Activated CD4-positive, alpha-beta T cell treated with anti-CD3 and anti-CD28 coated beads for 4 hours (primary cell): ENCODE data around the gene SLC17A7.
"Not testable (repeated sequence)": the region's sequence is repeated elsewhere in the genome, so short reads cannot be mapped to it uniquely, and the experiment has no call there.

Experiments used
- DNase-seq, 2 donors: peaks; one replicate each; pipeline ENCODE4 v3.0.0-alpha.2; 2020

Gene SLC17A7

DNA sequence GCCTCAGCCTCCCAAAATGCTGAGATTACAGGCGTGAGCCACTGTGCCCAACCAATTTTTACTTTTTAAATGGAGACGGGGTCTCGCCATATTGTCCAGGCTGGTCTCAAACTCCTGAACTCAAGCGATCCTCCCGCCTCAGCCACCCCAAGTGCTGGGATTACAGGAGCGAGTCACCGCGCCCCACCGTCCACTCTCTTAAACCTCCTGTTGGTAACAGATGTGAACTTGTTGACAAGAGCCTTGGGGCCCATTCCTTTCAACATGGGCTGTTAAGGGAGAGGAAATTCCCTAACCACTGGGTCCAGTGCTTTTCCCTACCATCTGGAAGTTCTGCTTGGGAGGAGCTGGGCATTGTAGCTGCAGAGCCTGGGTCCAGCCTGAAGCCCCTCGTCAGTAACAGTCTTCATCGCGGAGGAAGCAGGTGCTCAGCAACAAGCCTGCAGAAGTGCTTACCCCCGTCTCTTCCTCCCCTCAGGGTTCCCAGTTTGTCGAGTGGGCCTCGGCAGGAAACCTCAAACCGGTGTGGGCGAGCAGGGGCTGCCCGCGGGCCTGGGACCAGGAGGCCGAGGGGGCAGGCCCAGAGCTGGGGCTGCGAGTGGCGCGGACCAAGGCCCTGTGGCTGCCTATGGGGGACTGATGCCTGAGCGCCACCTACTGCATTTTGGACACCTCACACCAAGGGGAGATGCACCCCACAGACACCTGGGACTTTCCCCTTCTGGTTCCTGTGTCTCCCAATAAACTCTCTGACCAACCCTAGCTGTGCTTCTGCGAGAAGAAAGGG is 28.7 kb upstream of the SLC17A7 start:
- DNase-seq = peak; percentile 67 to 69

GRCh38 chr19:49468746-49469447 is 27.6 kb upstream of the SLC17A7 start:
- DNase-seq = peak; percentile 71 to 74

DNA sequence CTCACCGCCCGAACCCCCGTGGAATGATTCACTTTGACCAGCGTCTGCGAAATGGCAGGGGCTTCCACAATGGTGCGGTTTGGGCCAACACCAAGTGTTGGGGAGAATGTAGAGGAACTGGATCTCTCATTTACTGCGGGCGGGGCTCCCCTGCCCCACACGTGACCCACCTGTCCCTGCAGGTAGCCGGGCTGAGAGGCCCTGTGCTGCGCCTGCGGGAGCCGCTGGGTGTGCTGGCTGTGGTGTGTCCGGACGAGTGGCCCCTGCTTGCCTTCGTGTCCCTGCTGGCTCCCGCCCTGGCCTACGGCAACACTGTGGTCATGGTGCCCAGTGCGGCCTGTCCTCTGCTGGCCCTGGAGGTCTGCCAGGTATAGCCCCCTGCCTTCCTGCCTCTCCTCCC is 26.9 kb upstream of the SLC17A7 start:
- DNase-seq = no peak

DNA sequence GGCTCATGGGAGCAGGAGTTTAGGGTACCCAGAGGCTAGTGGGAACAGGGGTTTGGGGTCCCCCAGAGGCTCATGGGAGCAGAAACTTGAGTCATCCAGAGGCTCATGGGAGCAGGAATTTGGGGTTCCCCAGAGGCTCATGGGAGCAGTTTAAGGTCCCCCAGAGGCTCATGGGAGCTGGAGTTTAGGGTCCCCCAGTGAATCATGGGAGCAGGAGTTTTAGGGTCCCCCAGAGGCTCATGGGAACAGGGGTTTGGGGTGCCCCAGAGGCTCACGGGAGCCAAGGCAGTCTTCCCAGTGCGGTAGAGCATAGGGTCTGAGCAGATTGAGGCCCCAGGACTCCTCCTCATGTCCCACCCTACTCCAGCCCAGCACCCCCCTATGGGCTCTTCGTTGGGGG is 24.0 kb upstream of the SLC17A7 start:
- DNase-seq = no peak

GRCh38 chr19:49463960-49464740 is 22.8 kb upstream of the SLC17A7 start:
- DNase-seq = no peak

GRCh38 chr19:49462492-49462891 is 21.2 kb upstream of the SLC17A7 start:
- no peak for DNase-seq

DNA sequence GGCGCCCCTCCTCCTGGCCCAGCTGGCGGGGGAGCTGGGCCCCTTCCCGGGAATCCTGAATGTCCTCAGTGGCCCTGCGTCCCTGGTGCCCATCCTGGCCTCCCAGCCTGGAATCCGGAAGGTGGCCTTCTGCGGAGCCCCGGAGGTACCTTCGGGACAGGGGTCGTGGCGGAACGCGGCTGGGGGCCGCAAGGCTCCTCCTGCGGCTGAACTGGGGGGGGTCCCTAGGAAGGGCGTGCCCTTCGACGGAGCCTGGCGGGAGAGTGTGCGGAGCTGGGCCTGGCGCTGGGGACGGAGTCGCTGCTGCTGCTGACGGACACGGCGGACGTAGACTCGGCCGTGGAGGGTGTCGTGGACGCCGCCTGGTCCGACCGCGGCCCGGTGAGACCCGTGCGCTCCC is 20.3 kb upstream of the SLC17A7 start:
- no peak for DNase-seq

- not testable (repeated sequence) for DNase-seq
These were observed 19.8 kb upstream of the SLC17A7 start for GRCh38 chr19:49461130-49461529.

DNA sequence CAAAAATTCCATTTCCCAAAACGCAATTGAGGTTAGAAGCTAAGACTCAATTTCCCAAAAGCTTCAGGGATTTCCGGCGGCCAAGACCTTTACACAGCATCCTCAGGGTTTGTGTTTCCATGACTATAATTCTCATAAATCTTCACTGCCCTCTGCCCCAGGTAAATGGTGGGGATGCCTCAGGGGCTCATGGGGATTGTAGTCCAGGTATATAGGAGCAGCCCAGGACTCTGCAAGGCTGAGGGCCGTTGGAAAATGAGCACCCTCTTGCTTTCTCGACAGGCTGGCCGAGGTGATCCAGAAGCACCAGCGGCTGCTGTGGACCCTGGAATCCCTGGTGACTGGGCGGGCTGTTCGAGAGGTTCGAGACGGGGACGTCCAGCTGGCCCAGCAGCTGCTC is 18.1 kb upstream of the SLC17A7 start:
- DNase-seq = no peak

DNA sequence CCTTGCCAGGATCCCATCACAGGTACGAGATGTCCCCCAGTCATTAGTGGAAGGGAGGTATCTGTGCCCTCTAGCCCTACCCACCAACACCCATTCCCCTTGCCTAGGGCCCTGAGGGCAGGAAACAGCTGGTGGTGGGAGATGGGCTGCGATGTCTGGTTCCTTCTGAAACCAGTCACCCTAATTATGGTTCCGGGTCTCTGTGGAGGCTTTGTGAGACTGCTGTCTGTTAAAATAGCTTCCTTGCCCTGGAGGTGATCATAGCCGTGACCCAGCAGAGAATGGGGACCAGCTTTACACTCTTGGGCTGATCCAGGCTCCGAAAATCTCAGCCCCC is 17.2 kb upstream of the SLC17A7 start:
- no peak for DNase-seq

DNA sequence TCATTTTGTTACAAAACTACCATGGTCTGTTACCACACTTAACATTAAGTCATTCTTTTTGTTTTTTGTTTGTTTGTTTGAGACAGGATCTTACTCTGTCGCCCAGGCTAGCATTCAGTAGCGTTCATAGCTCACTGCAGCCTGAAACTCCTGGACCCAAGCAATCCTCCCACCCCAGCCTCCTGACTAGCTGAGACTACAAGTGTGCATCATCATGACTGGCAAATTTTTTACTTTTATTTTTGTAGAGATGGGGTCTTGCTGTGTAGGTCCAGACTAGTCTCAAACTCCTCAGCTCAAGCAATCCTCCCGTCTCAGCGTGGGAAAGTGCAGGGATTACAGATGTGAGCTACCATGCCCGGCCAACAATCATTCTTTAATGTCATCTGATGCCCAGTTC is 15.0 kb upstream of the SLC17A7 start:
- DNase-seq = no peak

- no peak for DNase-seq
These were observed 14.4 kb upstream of the SLC17A7 start for GRCh38 chr19:49455773-49456172.

DNA sequence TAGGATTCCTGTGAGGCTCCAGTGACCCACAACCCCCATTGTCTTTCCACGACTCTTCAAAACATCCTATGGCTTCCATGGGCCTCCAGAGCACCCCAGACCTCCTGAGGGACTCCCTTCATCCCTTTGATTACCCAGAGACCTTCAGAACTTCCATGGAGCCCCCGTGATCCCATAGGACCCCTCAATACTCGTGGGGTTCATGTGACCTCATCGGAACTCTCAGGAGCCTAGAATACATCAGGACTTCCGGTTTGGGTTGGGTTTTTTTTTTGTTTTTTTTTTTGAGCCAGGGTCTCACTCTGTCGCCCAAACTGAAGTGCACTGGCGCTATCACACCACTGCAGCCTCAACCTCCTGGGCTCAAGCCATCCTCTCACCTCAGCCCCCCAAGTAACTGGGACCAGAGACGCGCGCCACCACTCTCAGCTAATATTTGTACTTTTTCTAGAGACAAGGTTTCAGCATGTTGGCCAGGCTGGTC is 12.5 kb upstream of the SLC17A7 start:
- no peak for DNase-seq

DNA sequence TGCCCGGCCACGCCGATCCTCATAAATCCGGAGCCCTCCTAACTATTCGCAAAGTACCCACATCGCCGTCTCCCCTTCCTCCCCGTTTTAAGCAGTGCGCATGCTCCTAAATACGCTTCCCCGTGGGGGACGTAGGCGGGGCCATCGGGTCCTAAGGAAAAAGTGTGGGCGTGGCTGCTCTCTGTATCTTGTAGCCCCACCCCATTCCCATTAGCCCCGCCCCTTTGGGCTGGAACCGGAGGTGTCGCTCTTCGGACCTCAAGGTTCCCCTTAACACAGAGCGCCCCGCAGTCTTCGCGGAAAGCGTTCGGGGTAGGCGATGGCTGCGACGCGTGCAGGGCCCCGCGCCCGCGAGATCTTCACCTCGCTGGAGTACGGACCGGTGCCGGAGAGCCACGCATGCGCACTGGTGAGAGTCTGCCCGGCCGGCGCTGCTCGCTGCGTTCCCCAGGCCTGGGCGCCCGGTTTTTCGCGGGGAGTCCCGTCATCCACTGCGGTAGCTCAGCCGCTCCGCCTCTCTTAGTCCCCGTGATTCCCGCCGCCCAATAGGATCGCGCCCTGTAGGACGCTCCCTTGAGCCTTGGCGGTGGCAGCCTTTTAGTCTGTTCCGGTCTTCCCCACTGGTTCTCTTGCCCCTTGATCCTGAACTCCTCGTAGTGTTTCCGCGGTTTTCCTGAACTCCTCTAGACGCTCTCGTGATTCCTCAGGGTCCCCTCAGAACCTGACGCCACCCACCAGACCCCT is 11.9 kb upstream of the SLC17A7 start, which contains the start of gene ALDH16A1:
Gene ALDH16A1, plus strand, starts transcription at position 213 of the 744 bp plus-strand sequence. Its CDS starts 107 bp downstream, at position 320.
- DNase-seq = peak; percentile 95 to 98

GRCh38 chr19:49451430-49452181 is 10.3 kb upstream of the SLC17A7 start, which contains the start of gene PIH1D1:
Gene PIH1D1 (minus strand): TSS chr19:49451814. CDS start chr19:49451574, 240 bp downstream.
- DNase-seq = peak; percentile 94 to 95

GRCh38 chr19:49450405-49450804 is 9.1 kb upstream of the SLC17A7 start:
- DNase-seq = no peak

DNA sequence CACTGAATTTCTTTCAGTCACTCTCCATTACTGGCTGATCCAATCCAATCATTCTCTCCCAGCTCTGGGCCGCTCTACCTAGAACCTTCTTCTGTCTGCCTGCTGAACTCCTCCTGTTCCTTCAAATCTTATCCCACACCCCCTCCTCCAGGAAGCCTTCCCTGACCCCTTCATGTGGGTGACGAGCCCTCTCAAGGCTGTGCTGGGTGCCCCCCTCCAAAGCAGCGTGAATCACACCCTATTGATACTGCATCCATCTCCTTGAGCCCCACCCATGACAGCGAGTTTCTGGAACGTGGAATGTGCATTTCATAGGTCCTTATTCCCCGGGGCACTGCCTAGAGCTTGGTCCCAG is 7.1 kb upstream of the SLC17A7 start:
- no peak for DNase-seq

DNA sequence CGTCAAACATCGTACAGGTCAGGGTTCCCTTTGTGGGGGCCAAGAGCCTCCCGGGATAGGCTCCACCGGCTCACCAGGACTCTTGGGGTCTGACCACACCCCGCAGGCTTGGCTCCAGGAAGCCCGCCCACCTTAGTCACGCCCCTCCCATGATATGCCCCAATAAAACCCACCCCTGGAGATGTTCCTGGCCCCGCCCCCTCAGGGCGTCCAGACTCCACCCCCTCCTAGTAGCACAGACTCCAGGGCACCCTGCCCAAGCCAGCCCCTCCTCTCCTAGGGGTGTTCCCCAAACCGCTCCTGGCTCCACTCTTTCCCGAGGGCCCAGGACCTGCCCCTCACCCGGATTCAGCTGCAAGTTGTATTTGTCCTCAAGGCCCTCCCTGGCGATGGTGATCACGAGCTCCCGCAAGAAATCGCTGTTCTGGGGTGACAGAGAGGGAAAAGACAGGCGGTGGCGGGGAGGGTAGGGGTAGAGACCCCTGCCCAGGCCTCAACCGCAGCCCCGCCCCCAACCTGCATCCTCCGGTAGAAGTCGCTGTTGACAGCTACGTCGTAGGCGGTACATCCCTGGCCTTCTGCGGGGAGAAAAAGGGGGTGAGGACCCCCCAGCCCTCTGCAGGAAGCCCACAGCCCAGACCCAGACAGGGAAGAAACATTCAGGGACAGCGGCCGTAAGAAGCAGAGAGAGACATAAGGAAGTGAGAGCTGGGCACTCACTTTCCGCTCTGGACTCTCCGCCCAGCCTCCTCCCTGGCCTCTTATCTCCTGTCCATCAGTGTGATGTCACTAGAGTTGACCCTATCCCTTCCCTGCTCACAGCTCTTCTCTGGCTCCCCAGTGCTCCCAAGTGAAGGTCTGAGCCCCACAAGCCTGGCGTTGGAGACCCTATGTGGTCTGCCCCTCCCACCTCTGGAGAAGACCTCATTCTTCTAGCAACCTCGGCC is 6.4 kb upstream of the SLC17A7 start:
- DNase-seq = no peak

- no peak for DNase-seq
These were observed 4.7 kb upstream of the SLC17A7 start for GRCh38 chr19:49445997-49446396.

DNA sequence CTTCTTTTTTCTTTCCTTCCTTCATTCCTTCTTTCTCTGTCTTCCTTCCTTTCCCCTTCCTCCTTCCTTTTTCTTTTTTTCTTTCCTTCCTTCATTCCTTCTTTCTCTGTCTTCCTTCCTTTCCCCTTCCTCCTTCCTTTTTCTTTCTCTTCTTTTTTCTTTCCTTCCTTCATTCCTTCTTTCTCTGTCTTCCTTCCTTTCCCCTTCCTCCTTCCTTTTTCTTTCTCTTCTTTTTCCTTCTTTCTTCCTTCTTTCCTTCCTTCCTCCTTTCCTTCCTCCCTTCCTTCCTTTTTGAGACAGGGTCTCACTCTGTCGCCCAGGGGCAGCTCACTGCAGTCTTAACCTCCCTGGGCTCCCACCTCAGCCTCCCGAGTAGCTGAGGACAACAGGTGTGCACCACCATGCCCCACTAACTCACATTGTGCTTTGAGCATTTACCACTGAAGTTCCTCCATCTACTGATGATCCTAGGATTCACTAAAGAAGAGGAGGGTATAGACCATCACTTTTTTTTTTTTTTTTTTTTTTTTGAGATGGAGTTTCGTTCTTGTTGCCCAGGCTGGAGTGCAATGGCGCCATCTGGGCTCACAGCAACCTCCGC is 2.9 kb upstream of the SLC17A7 start:
- not testable (repeated sequence) for DNase-seq
